ENCODE results near the gene CGGBP1. TPM values are rescaled to one million over a fixed set of nuclear protein-coding genes. Genes with fewer than 3 reads are reported as not detected.

CGGBP1 gene
- polyA plus RNA-seq, 3 donors: 61.0 to 82.4 (median 68.7) TPM

DNA sequence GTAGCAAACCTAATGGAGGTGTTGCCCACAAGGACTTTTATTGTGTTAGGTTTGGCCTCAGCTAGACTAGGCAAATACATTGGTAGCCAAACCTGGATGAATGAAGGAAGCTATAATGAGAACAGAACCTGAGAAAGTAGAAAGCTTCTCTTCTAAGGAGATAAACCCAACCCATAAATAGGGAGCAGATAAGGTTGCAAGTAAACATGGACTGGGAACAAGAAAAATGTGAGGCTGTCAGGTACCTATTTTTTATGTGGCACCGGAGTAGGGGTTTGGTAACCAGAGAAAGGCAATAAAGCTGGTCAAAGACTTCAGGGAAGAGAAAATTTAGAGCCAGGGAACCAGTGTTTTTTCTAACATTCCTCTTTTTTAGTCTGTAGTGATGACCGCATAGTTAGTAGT lies 25.3 kb upstream of the CGGBP1 start:
- Mint-ChIP-seq H3K36me3 (peaks cover 17 to 33% of the 10 kb centered on the region in 2 donors), H3K27me3 (ENCODE audit: low read depth in 3 of 3) (no peaks in the 10 kb centered on the region), H3K9me3 (peaks cover 0 to 6% (median 0%) of the 10 kb centered on the region in 7 donors), H3K27ac (no peak overlapping the region), H3K4me1 (peaks cover 3% of the 10 kb centered on the region), H3K4me3 (no peak overlapping the region)
- Histone ChIP-seq H3K4me2 (replicated peaks; ENCODE audit: extremely low read depth, low read length, poor library complexity, severe bottlenecking) (no peak overlapping the region), H3K4me3 (replicated peaks in 1 of 3; ENCODE audit: low read depth in 2 of 3, low read length in 3 of 3) (no peak overlapping the region), H3K27ac (ENCODE audit: low read depth in 1 of 2, low read length in 2 of 2) (no peak overlapping the region), H3K36me3 (replicated peaks in 1 of 2; ENCODE audit: control insufficient read depth in 1 of 2, insufficient read depth in 2 of 2, low read length in 2 of 2) (peaks cover 15 to 33% of the 10 kb centered on the region in 2 donors), H3K27me3 (ENCODE audit: control insufficient read depth in 2 of 2, insufficient read depth in 2 of 2, low read length in 2 of 2) (no peaks in the 10 kb centered on the region), H4K20me1 (ENCODE audit: insufficient read depth, low read length) (peaks cover 62% of the 10 kb centered on the region), H3K4me1 (ENCODE audit: control insufficient read depth in 1 of 2, insufficient read depth in 2 of 2, low read length in 2 of 2) (no peaks in the 10 kb centered on the region), H2AFZ (ENCODE audit: insufficient read depth, low read depth, low read length, poor library complexity, severe bottlenecking) (no peak overlapping the region), H3K79me2 (ENCODE audit: insufficient read depth, low read length) (peaks cover 72% of the 10 kb centered on the region), H3K9me3 (replicated peaks in 1 of 2; ENCODE audit: control insufficient read depth in 1 of 2, insufficient read depth in 1 of 2, low read length in 2 of 2) (no peaks in the 10 kb centered on the region), H3K9ac (ENCODE audit: insufficient read depth, low read length, poor library complexity, severe bottlenecking) (no peak overlapping the region)
- no peak for DNase-seq
- 100% methylated on average over 1 of the region's 2 CpGs for WGBS (ENCODE audit: insufficient coverage)
- intact Hi-C loops (cut with micrococcal nuclease): no loop called here
- TF ChIP-seq, protein P1, sequence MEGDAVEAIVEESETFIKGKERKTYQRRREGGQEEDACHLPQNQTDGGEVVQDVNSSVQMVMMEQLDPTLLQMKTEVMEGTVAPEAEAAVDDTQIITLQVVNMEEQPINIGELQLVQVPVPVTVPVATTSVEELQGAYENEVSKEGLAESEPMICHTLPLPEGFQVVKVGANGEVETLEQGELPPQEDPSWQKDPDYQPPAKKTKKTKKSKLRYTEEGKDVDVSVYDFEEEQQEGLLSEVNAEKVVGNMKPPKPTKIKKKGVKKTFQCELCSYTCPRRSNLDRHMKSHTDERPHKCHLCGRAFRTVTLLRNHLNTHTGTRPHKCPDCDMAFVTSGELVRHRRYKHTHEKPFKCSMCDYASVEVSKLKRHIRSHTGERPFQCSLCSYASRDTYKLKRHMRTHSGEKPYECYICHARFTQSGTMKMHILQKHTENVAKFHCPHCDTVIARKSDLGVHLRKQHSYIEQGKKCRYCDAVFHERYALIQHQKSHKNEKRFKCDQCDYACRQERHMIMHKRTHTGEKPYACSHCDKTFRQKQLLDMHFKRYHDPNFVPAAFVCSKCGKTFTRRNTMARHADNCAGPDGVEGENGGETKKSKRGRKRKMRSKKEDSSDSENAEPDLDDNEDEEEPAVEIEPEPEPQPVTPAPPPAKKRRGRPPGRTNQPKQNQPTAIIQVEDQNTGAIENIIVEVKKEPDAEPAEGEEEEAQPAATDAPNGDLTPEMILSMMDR (IDR thresholded peaks at IDR 0.05): no peak

DNA sequence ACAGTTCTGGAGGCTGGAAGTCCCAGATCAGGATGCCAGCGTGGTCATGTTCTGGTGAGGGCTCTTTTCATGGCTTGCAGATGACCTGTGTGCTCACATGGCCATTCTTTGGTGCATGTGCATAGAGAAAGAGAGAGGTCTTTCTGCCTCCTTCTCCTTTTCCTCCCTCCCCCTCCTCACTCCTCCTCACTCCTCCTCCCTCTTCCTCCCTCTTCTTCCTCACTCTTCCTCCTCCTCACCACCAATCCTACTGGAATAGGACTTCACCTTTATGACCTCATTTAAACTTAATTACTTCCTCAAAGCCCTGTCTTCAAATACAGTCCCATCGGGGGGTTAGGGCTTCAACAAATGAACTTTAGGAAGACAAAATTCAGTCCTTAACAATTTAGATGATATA lies 24.0 kb upstream of the CGGBP1 start:
- TF ChIP-seq, protein P1 (IDR thresholded peaks at IDR 0.05): no peak
- H3K9me3 Mint-ChIP-seq: peaks cover 0 to 6% (median 0%) of the 10 kb centered on the region in 7 donors
- no peak for DNase-seq
- Histone ChIP-seq H3K9ac (ENCODE audit: insufficient read depth, low read length, poor library complexity, severe bottlenecking) (no peak overlapping the region), H3K27me3 (ENCODE audit: control insufficient read depth in 2 of 2, insufficient read depth in 2 of 2, low read length in 2 of 2) (no peaks in the 10 kb centered on the region), H3K4me3 (replicated peaks in 1 of 3; ENCODE audit: low read depth in 2 of 3, low read length in 3 of 3) (no peak overlapping the region), H3K36me3 (replicated peaks in 1 of 2; ENCODE audit: control insufficient read depth in 1 of 2, insufficient read depth in 2 of 2, low read length in 2 of 2) (peaks cover 8 to 25% of the 10 kb centered on the region in 2 donors), H4K20me1 (ENCODE audit: insufficient read depth, low read length) (peaks cover 74% of the 10 kb centered on the region), H3K79me2 (ENCODE audit: insufficient read depth, low read length) (peaks cover 83% of the 10 kb centered on the region), H3K4me2 (replicated peaks; ENCODE audit: extremely low read depth, low read length, poor library complexity, severe bottlenecking) (no peak overlapping the region), H2AFZ (ENCODE audit: insufficient read depth, low read depth, low read length, poor library complexity, severe bottlenecking) (no peak overlapping the region), H3K4me1 (ENCODE audit: control insufficient read depth in 1 of 2, insufficient read depth in 2 of 2, low read length in 2 of 2) (no peaks in the 10 kb centered on the region), H3K9me3 (replicated peaks in 1 of 2; ENCODE audit: control insufficient read depth in 1 of 2, insufficient read depth in 1 of 2, low read length in 2 of 2) (no peaks in the 10 kb centered on the region), H3K27ac (ENCODE audit: low read depth in 1 of 2, low read length in 2 of 2) (no peak overlapping the region)
- no peaks in the 10 kb centered on the region for H3K27me3 Mint-ChIP-seq (ENCODE audit: low read depth in 3 of 3)
- H3K27ac Mint-ChIP-seq: peak overlapping the region in 1 of 7 donors; percentile 21
- no CpG with 5 or more reads among the region's 2 CpGs for WGBS (ENCODE audit: insufficient coverage)
- peaks cover 3% of the 10 kb centered on the region for H3K4me1 Mint-ChIP-seq
- peaks cover 14 to 21% of the 10 kb centered on the region in 2 donors for H3K36me3 Mint-ChIP-seq
- H3K4me3 Mint-ChIP-seq: no peak overlapping the region
- intact Hi-C loops (cut with micrococcal nuclease): no loop called here

All from CD14-positive monocyte (primary cell).